ENCODE data around the gene ILF3. TPM values are rescaled to one million over a fixed set of nuclear protein-coding genes. Genes with fewer than 3 reads are reported as not detected.

ILF3 gene
- 100 to 1,000 TPM; 471 to 475 TPM for total RNA-seq
- 100.0 TPM for polyA plus RNA-seq

GRCh38 chr19:10653732-10654609 lies at the start of gene ILF3:
ILF3 (plus strand) TSS chr19:10654346; CDS start chr19:10670606, 16,260 bp downstream.
- H3K36me3 Mint-ChIP-seq, result peaks cover 0 to 40% (median 4%) of the 10 kb centered on the region in 3 donors
- POLR2A ChIA-PET, result interaction anchor here (0.5 to 1.9 kb wide), 9 partner anchors 49 to 541 kb away, joined by 3 to 17 read pairs (median 3); partner anchors contain the start of gene DNM2
- peaks cover 0 to 2% (median 0%) of the 10 kb centered on the region in 5 donors for H3K9me3 Mint-ChIP-seq
- peak within 1 kb of the TSS; percentile 95 to 98 (median 95) for H3K4me3 Mint-ChIP-seq
- H3K27me3 Mint-ChIP-seq, result peaks cover 0 to 10% of the 10 kb centered on the region in 2 donors
- Histone ChIP-seq H3K27me3 (ENCODE audit: insufficient read depth, low read length, poor library complexity, severe bottlenecking) (no peaks in the 10 kb centered on the region), H3K4me1 (ENCODE audit: insufficient read depth, low read length) (peaks cover 46% of the 10 kb centered on the region), H3K9me3 (ENCODE audit: low read length) (no peaks in the 10 kb centered on the region), H3K4me3 (ENCODE audit: low read length) (peak within 1 kb of the TSS; percentile 87), H3K36me3 (ENCODE audit: insufficient read depth, low read length) (no peaks in the 10 kb centered on the region), H3K27ac (ENCODE audit: low read depth, low read length) (peak within 1 kb of the TSS; percentile 99)
- CTCF ChIA-PET, result interaction anchor here (15.7 kb wide), 1 partner anchor 73 kb away, joined by 371 read pairs; no protein-coding TSS in a partner anchor
- H3K27ac Mint-ChIP-seq, result peak within 1 kb of the TSS; percentile 98 to 100 (median 99)
- DNase-seq, result peak; percentile 99 to 100 (median 100)
- peaks cover 39 to 55% (median 45%) of the 10 kb centered on the region in 3 donors for H3K4me1 Mint-ChIP-seq

- POLR2A ChIA-PET, result interaction anchor here (0.6 to 3.7 kb wide), 11 partner anchors 7 to 357 kb away, joined by 3 to 28 read pairs (median 5); partner anchors contain the start of gene TMED1
- H3K27me3 ChIP-seq (ENCODE audit: insufficient read depth, low read length, poor library complexity, severe bottlenecking), result no peaks in the 10 kb centered on the region
- peak overlapping the region; percentile 89 for H3K27ac ChIP-seq (ENCODE audit: low read depth, low read length)
- peak in 1 of 5 donors; percentile 9 for DNase-seq
- peak overlapping the region; percentile 29 for H3K4me3 ChIP-seq (ENCODE audit: low read length)
- peak overlapping the region; percentile 75 to 99 (median 98) for H3K27ac Mint-ChIP-seq
- H3K9me3 ChIP-seq (ENCODE audit: low read length), result no peaks in the 10 kb centered on the region
- no peaks in the 10 kb centered on the region for H3K9me3 Mint-ChIP-seq
- H3K36me3 ChIP-seq (ENCODE audit: insufficient read depth, low read length), result no peaks in the 10 kb centered on the region
- H3K27me3 Mint-ChIP-seq, result no peaks in the 10 kb centered on the region
- H3K4me1 ChIP-seq (ENCODE audit: insufficient read depth, low read length), result peaks cover 22% of the 10 kb centered on the region
- peaks cover 23 to 46% (median 29%) of the 10 kb centered on the region in 3 donors for H3K4me1 Mint-ChIP-seq
- CTCF ChIA-PET, result interaction anchor here (1.3 to 8.4 kb wide), 4 partner anchors 14 to 95 kb away, joined by 4 to 76 read pairs (median 28); no protein-coding TSS in a partner anchor
- H3K36me3 Mint-ChIP-seq, result peaks cover 0 to 15% (median 2%) of the 10 kb centered on the region in 3 donors
- peak overlapping the region; percentile 97 to 99 (median 99) for H3K4me3 Mint-ChIP-seq
These were observed 49.6 kb upstream of the ILF3 start for GRCh38 chr19:10604460-10604980.

- peaks cover 25 to 50% (median 28%) of the 10 kb centered on the region in 3 donors for H3K4me1 Mint-ChIP-seq
- Histone ChIP-seq H3K4me3 (ENCODE audit: low read length) (no peak overlapping the region), H3K4me1 (ENCODE audit: insufficient read depth, low read length) (peaks cover 15% of the 10 kb centered on the region), H3K27me3 (ENCODE audit: insufficient read depth, low read length, poor library complexity, severe bottlenecking) (no peaks in the 10 kb centered on the region), H3K27ac (ENCODE audit: low read depth, low read length) (no peak overlapping the region), H3K9me3 (ENCODE audit: low read length) (no peaks in the 10 kb centered on the region), H3K36me3 (ENCODE audit: insufficient read depth, low read length) (no peaks in the 10 kb centered on the region)
- H3K36me3 Mint-ChIP-seq, result peaks cover 0 to 24% (median 3%) of the 10 kb centered on the region in 3 donors
- no peaks in the 10 kb centered on the region for H3K9me3 Mint-ChIP-seq
- H3K27ac Mint-ChIP-seq, result peak overlapping the region in 3 of 8 donors; percentile 7 to 52 (median 24)
- H3K27me3 Mint-ChIP-seq, result peaks cover 0 to 3% of the 10 kb centered on the region in 2 donors
- POLR2A ChIA-PET, result interaction anchor here (1.1 kb wide), 1 partner anchor 8 kb away, joined by 5 read pairs; no protein-coding TSS in a partner anchor
- H3K4me3 Mint-ChIP-seq, result no peak overlapping the region
- no peak for DNase-seq
- CTCF ChIA-PET, result interaction anchor here (0.5 to 2.1 kb wide), 5 partner anchors 11 to 88 kb away, joined by 3 to 18 read pairs (median 3); no protein-coding TSS in a partner anchor
These were observed 42.2 kb upstream of the ILF3 start for GRCh38 chr19:10611907-10612306.

- Mint-ChIP-seq H3K9me3 (no peaks in the 10 kb centered on the region), H3K36me3 (peaks cover 0 to 25% (median 1%) of the 10 kb centered on the region in 3 donors), H3K27ac (peak overlapping the region in 3 of 8 donors; percentile 7 to 66 (median 60)), H3K4me1 (peaks cover 29 to 52% (median 30%) of the 10 kb centered on the region in 3 donors), H3K27me3 (peaks cover 0 to 3% of the 10 kb centered on the region in 2 donors), H3K4me3 (peak overlapping the region in 1 of 7 donors; percentile 66)
- Histone ChIP-seq H3K4me3 (ENCODE audit: low read length) (no peak overlapping the region), H3K9me3 (ENCODE audit: low read length) (no peaks in the 10 kb centered on the region), H3K27ac (ENCODE audit: low read depth, low read length) (no peak overlapping the region), H3K4me1 (ENCODE audit: insufficient read depth, low read length) (peaks cover 15% of the 10 kb centered on the region), H3K27me3 (ENCODE audit: insufficient read depth, low read length, poor library complexity, severe bottlenecking) (no peaks in the 10 kb centered on the region), H3K36me3 (ENCODE audit: insufficient read depth, low read length) (peaks cover 4% of the 10 kb centered on the region)
- POLR2A ChIA-PET, result interaction anchor here (0.6 kb wide), 1 partner anchor 8 kb away, joined by 3 read pairs; no protein-coding TSS in a partner anchor
- CTCF ChIA-PET, result interaction anchor here (0.6 to 2.1 kb wide), 4 partner anchors 10 to 32 kb away, joined by 3 to 18 read pairs (median 3); no protein-coding TSS in a partner anchor
- no peak for DNase-seq
These were observed 41.5 kb upstream of the ILF3 start for GRCh38 chr19:10612499-10613119.

- ChIA-PET CTCF (interaction anchor here (0.6 to 1.6 kb wide), 3 partner anchors 29 to 102 kb away, joined by 3 read pairs; partner anchors contain the start of gene DNM2), POLR2A (interaction anchor here (0.7 kb wide), 1 partner anchor 15 kb away, joined by 4 read pairs; no protein-coding TSS in a partner anchor)
- H3K27ac ChIP-seq (ENCODE audit: low read depth, low read length), result no peak overlapping the region
These were observed 38.6 kb upstream of the ILF3 start for GRCh38 chr19:10615429-10616023.

GRCh38 chr19:10617409-10618121 lies 36.6 kb upstream of the ILF3 start:
- no peaks in the 10 kb centered on the region for H3K9me3 Mint-ChIP-seq
- Histone ChIP-seq H3K27me3 (ENCODE audit: insufficient read depth, low read length, poor library complexity, severe bottlenecking) (no peaks in the 10 kb centered on the region), H3K4me1 (ENCODE audit: insufficient read depth, low read length) (peaks cover 23% of the 10 kb centered on the region), H3K36me3 (ENCODE audit: insufficient read depth, low read length) (peaks cover 6% of the 10 kb centered on the region), H3K4me3 (ENCODE audit: low read length) (no peak overlapping the region), H3K9me3 (ENCODE audit: low read length) (no peaks in the 10 kb centered on the region), H3K27ac (ENCODE audit: low read depth, low read length) (peak overlapping the region; percentile 21)
- H3K4me3 Mint-ChIP-seq, result peak overlapping the region in 2 of 7 donors; percentile 41 to 42
- peaks cover 0 to 3% of the 10 kb centered on the region in 2 donors for H3K27me3 Mint-ChIP-seq
- POLR2A ChIA-PET, result interaction anchor here (1.1 kb wide), 1 partner anchor 13 kb away, joined by 3 read pairs; no protein-coding TSS in a partner anchor
- H3K36me3 Mint-ChIP-seq, result peaks cover 0 to 43% (median 3%) of the 10 kb centered on the region in 3 donors
- peak overlapping the region in 7 of 8 donors; percentile 51 to 81 (median 69) for H3K27ac Mint-ChIP-seq
- peaks cover 43 to 60% (median 52%) of the 10 kb centered on the region in 3 donors for H3K4me1 Mint-ChIP-seq
- no peak for DNase-seq
- CTCF ChIA-PET, result interaction anchor here (0.8 to 5.2 kb wide), 5 partner anchors 14 to 134 kb away, joined by 3 to 19 read pairs (median 5); no protein-coding TSS in a partner anchor

More at GRCh38 chr19:10615429-10616023, 38.6 kb upstream of the ILF3 start:
- peaks cover 0 to 3% of the 10 kb centered on the region in 2 donors for H3K27me3 Mint-ChIP-seq
- peaks cover 19% of the 10 kb centered on the region for H3K4me1 ChIP-seq (ENCODE audit: insufficient read depth, low read length)
- no peaks in the 10 kb centered on the region for H3K9me3 ChIP-seq (ENCODE audit: low read length)
- peaks cover 0 to 33% (median 1%) of the 10 kb centered on the region in 3 donors for H3K36me3 Mint-ChIP-seq
- no peaks in the 10 kb centered on the region for H3K9me3 Mint-ChIP-seq
- peak overlapping the region in 6 of 8 donors; percentile 59 to 96 (median 86) for H3K27ac Mint-ChIP-seq
- no peaks in the 10 kb centered on the region for H3K27me3 ChIP-seq (ENCODE audit: insufficient read depth, low read length, poor library complexity, severe bottlenecking)
- no peak for DNase-seq
- H3K4me1 Mint-ChIP-seq, result peaks cover 32 to 56% (median 37%) of the 10 kb centered on the region in 3 donors
- H3K36me3 ChIP-seq (ENCODE audit: insufficient read depth, low read length), result peaks cover 6% of the 10 kb centered on the region
- peak overlapping the region; percentile 39 for H3K4me3 ChIP-seq (ENCODE audit: low read length)
- H3K4me3 Mint-ChIP-seq, result peak overlapping the region in 6 of 7 donors; percentile 33 to 69 (median 60)
